Loucy (cell line): ENCODE results near the gene LY6G6D.

Experiments
- EZH2phosphoT487 ChIP-seq: fragments of 200-600 bp; IDR thresholded peaks from 2 replicates; pipeline ENCODE4 v1.6.1; 2018; ENCODE audit warnings: antibody characterized with exemption, mild to moderate bottlenecking, moderate library complexity, borderline replicate concordance
- TF ChIP-seq, protein P1 (sequence below): fragments of 200-600 bp; sonication (generic); conservative IDR thresholded peaks from 2 replicates; pipeline ENCODE4 v1.5.1; 2014; ENCODE audit warnings: mild to moderate bottlenecking, antibody characterized with exemption, low read length

DNA sequence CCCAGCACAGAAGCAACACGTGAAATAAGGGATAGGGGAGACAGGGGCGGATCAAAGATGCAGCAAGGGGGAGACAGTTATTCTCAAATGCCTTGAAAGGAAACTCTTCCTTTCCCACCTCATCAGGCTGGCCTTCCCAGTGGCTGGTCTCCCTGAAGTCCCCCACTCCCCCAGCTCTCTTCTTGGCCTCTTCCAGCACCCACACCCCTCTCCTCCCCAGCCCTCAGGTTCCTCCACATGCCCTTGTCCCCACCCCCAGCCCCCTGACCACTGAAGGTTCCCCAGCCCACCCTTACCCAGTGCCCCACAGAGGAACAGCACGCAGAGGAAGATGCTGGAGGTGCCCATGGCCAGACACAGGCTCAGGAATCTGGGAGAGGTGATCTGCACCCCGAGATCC, 1.7 kb upstream of the LY6G6D start:
- TF ChIP-seq, protein P1, sequence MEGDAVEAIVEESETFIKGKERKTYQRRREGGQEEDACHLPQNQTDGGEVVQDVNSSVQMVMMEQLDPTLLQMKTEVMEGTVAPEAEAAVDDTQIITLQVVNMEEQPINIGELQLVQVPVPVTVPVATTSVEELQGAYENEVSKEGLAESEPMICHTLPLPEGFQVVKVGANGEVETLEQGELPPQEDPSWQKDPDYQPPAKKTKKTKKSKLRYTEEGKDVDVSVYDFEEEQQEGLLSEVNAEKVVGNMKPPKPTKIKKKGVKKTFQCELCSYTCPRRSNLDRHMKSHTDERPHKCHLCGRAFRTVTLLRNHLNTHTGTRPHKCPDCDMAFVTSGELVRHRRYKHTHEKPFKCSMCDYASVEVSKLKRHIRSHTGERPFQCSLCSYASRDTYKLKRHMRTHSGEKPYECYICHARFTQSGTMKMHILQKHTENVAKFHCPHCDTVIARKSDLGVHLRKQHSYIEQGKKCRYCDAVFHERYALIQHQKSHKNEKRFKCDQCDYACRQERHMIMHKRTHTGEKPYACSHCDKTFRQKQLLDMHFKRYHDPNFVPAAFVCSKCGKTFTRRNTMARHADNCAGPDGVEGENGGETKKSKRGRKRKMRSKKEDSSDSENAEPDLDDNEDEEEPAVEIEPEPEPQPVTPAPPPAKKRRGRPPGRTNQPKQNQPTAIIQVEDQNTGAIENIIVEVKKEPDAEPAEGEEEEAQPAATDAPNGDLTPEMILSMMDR, result no peak
- no peak for TF ChIP-seq EZH2phosphoT487
